Thoracic aorta (tissue), 2 donors: ENCODE results near the gene FLRT1. TPM values are rescaled to one million over a fixed set of nuclear protein-coding genes. Genes with fewer than 3 reads are reported as not detected.

Experiments used
- ATAC-seq: fragments of 150-250 bp; one replicate; pipeline ENCODE4 v1.8.0; 2017; ENCODE audit warnings: low read depth; ENCODE audit not compliant: insufficient number of reproducible peaks, low FRiP score
- DNase-seq: peaks from one replicate; pipeline ENCODE4 v3.0.0-alpha.2; 2020; ENCODE audit warnings: low spot score
- H3K27ac ChIP-seq, 2 donors: fragments of 200-600 bp; sonication (generic); 1 replicate in 1 of 2; 2 replicates in 1 of 2; pipeline ENCODE4 v1.5.1; 2016; ENCODE audit warnings: mild to moderate bottlenecking in 2 of 2, moderate library complexity in 2 of 2
- H3K27me3 ChIP-seq: fragments of 200-600 bp; sonication (generic); replicated peaks from 2 replicates; pipeline ENCODE4 v1.6.0; 2016; ENCODE audit warnings: mild to moderate bottlenecking; ENCODE audit not compliant: insufficient read depth
- H3K36me3 ChIP-seq: fragments of 200-600 bp; sonication (generic); one replicate; pipeline ENCODE4 v1.5.1; 2016
- H3K4me1 ChIP-seq, 2 donors: fragments of 200-600 bp; sonication (generic); 1 replicate in 1 of 2; 2 replicates in 1 of 2; pipeline versions ENCODE4 v1.5.1 to v1.6.0; 2016; ENCODE audit warnings: low read depth in 2 of 2, mild to moderate bottlenecking in 1 of 2; ENCODE audit not compliant: control insufficient read depth in 1 of 2
- H3K4me3 ChIP-seq: fragments of 200-600 bp; sonication (generic); 2 replicates; pipeline ENCODE4 v1.5.1; 2016; ENCODE audit warnings: mild to moderate bottlenecking
- H3K9me3 ChIP-seq: fragments of 200-600 bp; sonication (generic); 2 replicates; pipeline ENCODE4 v1.5.1; 2016
- CTCF ChIP-seq: fragments of 200-600 bp; sonication (generic); IDR thresholded peaks from one replicate; pipeline ENCODE4 v1.5.1; 2019; ENCODE audit warnings: antibody characterized with exemption
- total RNA-seq, 2 donors: library from RNA; depleted of rRNA; stranded (reverse); fragments of >200 nt; gene quantifications; one replicate each; pipeline versions ENCODE4 v1.1.0 to v1.2.3, GENCODE V29; 2016

FLRT1 gene
- total RNA-seq, result under 1 TPM in 1 of 2 donors, not detected in 1; 0.41 TPM

GRCh38 chr11:64035576-64035975 is at the start of gene FLRT1:
Gene FLRT1 (plus strand): TSS chr11:64035931. CDS start chr11:64116268, 80,337 bp downstream.
- DNase-seq (no peak), ATAC-seq (no peak)
- H3K27me3 ChIP-seq, result no peaks in the 10 kb centered on the region
- H3K9me3 ChIP-seq, result no peaks in the 10 kb centered on the region
- H3K36me3 ChIP-seq, result no peaks in the 10 kb centered on the region
- peak within 1 kb of the TSS in 1 of 2 donors; percentile 38 for H3K27ac ChIP-seq
- peaks cover 9 to 19% of the 10 kb centered on the region in 2 donors for H3K4me1 ChIP-seq
- no peak for TF ChIP-seq CTCF
- peak within 1 kb of the TSS; percentile 71 for H3K4me3 ChIP-seq

DNA sequence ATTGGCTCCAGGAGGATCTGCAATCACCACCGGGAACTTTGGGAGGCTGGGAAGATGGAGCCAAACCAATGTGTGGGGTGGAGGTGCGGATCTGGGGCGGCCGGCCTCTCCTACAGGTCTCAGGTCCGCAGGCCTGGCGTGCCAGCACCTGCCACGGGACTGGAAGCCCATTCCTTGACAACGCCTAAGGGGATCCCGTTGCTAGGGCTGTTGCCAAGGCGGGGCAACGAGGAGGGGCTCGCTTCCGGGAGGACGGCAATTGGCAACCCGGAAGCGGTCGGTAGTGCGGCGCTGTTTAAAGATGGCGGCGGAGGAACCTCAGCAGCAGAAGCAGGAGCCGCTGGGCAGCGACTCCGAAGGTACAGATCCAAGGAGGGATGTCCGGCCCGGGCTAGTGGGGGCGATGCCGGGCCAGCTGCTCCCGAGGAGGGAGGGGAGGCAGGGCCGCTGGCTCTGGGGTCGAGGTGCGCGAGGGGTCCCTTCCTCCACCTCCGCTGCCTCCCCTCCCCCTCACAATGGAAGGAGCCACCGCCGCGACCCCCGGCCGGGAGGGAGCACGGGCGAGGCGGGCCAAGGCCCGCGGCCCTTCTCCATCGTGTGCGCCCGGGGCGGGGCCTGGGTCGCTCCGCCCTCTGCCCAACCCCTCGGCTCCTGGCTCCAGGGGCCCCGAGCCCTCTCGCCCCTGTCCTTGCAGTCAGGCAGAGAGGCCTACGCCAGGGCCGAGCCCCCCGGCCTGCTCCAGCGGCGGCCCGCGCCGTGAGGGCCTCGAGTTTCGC is 49.4 kb upstream of the FLRT1 start, which contains the start of gene OTUB1:
Gene OTUB1, plus strand, starts transcription at position 283 of the 776 bp plus-strand sequence. Its CDS starts 19 bp downstream, at position 302.
- ATAC-seq, result peak; percentile 65
- Histone ChIP-seq H3K27me3 (no peaks in the 10 kb centered on the region), H3K9me3 (no peaks in the 10 kb centered on the region), H3K4me1 (peaks cover 11 to 16% of the 10 kb centered on the region in 2 donors), H3K36me3 (peaks cover 15% of the 10 kb centered on the region), H3K27ac (peak within 1 kb of the TSS; percentile 77 to 85), H3K4me3 (peak within 1 kb of the TSS; percentile 95)
- TF ChIP-seq CTCF, result no peak
- DNase-seq, result peak; percentile 73

DNA sequence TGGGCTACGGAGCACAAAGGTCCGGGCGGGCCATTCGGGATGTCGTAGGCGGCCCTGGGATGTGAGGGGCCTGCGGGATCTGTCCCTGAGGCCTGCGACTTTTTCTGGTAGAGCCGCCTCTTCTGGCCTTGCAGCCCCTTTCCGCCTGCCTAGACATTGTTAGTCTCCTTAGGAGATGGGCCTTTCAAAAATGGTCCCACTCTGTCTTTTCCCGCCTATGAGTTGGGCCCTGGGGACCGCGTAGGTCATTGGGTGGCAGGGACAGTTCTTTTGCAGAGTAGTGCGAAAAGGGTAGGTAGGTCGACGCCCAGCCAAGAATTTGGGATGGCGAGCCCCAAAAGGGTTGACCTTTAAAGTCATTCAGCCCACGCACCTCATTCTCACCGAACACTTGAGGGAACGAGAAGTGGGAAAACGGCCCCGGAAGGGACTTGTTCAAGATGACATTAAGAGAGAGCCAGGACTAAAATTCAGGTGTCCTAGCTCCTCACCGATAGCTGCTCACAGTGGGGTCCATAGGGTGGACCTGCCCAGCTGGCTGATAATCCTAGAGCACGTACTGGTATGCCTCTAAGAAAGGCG is 48.7 kb upstream of the FLRT1 start:
- H3K9me3 ChIP-seq, result no peaks in the 10 kb centered on the region
- H3K4me1 ChIP-seq, result peaks cover 11 to 16% of the 10 kb centered on the region in 2 donors
- DNase-seq, result no peak
- H3K4me3 ChIP-seq, result peak overlapping the region; percentile 95
- no peak for ATAC-seq
- TF ChIP-seq CTCF, result no peak
- H3K27me3 ChIP-seq, result no peaks in the 10 kb centered on the region
- peak overlapping the region in 1 of 2 donors; percentile 77 for H3K27ac ChIP-seq
- H3K36me3 ChIP-seq, result peaks cover 18% of the 10 kb centered on the region

DNA sequence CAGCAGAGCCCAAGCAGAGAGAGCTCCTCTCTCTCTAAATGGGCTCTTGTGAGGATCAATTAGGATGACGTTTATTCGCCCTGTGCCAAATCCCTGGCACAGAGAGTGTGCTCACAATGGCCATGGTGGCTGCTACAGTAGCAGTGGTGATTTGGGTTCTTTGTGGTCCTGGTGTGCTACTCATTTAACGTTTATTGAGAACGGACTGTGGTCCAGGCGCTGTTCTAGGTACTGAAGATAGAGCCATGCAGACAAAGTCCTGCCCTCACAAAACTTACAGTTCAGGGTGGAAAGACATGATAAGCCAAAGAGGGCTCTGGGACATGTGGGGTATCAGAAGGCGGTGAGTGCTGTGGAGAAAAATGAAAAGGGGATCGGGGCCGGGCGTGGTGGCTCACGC is 44.2 kb upstream of the FLRT1 start:
- Histone ChIP-seq H3K4me3 (no peak overlapping the region), H3K27ac (no peak overlapping the region), H3K27me3 (no peaks in the 10 kb centered on the region), H3K4me1 (peaks cover 10 to 11% of the 10 kb centered on the region in 2 donors), H3K36me3 (peaks cover 22% of the 10 kb centered on the region), H3K9me3 (no peaks in the 10 kb centered on the region)
- DNase-seq (no peak), ATAC-seq (no peak)
- no peak for TF ChIP-seq CTCF

DNA sequence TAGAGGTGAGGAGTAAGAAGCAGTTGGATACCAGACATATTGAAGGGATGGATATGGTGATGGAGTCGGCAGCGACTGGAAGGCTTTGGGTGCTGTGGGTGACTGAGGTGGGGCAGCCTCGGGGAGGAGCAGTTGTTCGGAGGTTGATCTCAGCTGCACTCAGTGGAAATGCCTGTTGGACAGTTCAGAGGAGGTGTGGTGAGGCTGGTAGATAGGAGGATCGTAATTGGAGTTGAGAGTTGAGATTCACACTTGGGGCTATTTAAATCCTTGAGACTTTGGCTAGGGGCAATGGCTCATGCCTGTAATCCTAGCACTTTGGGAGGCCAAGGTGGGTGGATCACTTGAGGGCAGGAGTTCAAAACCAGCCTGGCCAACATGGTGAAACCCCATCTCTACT is 42.6 kb upstream of the FLRT1 start:
- Histone ChIP-seq H3K9me3 (no peaks in the 10 kb centered on the region), H3K4me3 (no peak overlapping the region), H3K27me3 (no peaks in the 10 kb centered on the region), H3K4me1 (no peaks in the 10 kb centered on the region), H3K27ac (no peak overlapping the region), H3K36me3 (peaks cover 32% of the 10 kb centered on the region)
- no peak for ATAC-seq
- TF ChIP-seq CTCF, result no peak
- DNase-seq, result no peak
